Measurements from ENCODE around the gene HLF. TPM values are rescaled to one million over a fixed set of nuclear protein-coding genes. Genes with fewer than 3 reads are reported as not detected.

Gene HLF
- total and polyA plus RNA-seq, 2 of the 4 experiments (the other 2 are of a cell fraction), result 0.18 TPM; not detected in 1

DNA sequence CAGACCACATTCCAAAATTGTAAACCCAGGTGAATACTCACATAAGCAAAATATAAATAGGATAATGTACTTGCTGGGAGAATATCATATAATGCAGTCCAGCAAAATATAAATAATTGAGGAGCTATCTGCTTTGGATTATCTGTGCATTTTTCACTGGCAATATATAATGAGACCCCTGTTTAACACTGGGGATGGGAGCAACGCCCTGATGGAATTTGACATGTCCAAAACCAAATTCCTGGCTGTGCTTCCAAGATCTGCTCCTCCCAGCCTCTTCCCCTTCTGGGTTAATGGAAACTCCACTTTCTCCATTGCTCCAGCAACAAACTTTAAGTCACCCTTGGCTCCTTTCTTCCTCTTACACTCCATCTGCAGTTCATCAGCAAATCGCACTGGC, 35.5 kb upstream of the HLF start:
- DNase-seq (no peak), ATAC-seq (ENCODE audit: low read depth) (no peak)
- no peaks in the 10 kb centered on the region for H3K9me3 ChIP-seq (ENCODE audit: control insufficient read depth, insufficient read depth, low read length)
- 0% methylated on average over 1 of the region's 2 CpGs; no CpG with 5 or more reads in 1 of the 2 experiments for WGBS, 2 experiments (ENCODE audit: extremely low coverage in 2 of 2, insufficient read length in 1 of 2)
- dilution Hi-C loops (cut with HindIII; ENCODE audit: low sequenced_read_pairs, unreplicated experiment), result no loop called here
- no peak overlapping the region for H2AFZ ChIP-seq (replicated peaks; ENCODE audit: low read length, poor library complexity)
- no peak overlapping the region for H2BK15ac ChIP-seq (ENCODE audit: low read depth, low read length)
- no peaks in the 10 kb centered on the region for H3K36me3 ChIP-seq (ENCODE audit: control insufficient read depth, insufficient read depth, low read length)
- H3K23ac ChIP-seq (ENCODE audit: low read depth, low read length), result no peak overlapping the region
- H4K91ac ChIP-seq (ENCODE audit: insufficient read depth, low read depth, low read length), result no peak overlapping the region
- no peak overlapping the region for H3K27ac ChIP-seq (ENCODE audit: insufficient read depth, low read length)
- in situ Hi-C loops (cut with MboI; ENCODE audit: low sequenced_read_pairs), result no loop called here
- no peak overlapping the region for H2BK120ac ChIP-seq (ENCODE audit: low read depth, low read length)
- no peak overlapping the region for H4K8ac ChIP-seq (ENCODE audit: low read depth in 2 of 2, low read length in 2 of 2)
- CTCF ChIA-PET, result no interaction called here
- H3K9me1 ChIP-seq (ENCODE audit: insufficient read depth, low read length), result no peaks in the 10 kb centered on the region
- no peak overlapping the region for H3K4ac ChIP-seq (ENCODE audit: low read depth, low read length)
- intact Hi-C loops (cut with micrococcal nuclease), result no loop called here
- no peak overlapping the region for H2BK20ac ChIP-seq (ENCODE audit: low read depth, low read length)
- H4K20me1 ChIP-seq (ENCODE audit: insufficient read depth, low read length), result no peaks in the 10 kb centered on the region
- no peaks in the 10 kb centered on the region for H3K4me1 ChIP-seq (ENCODE audit: control insufficient read depth, insufficient read depth, low read length)
- no peak overlapping the region for H3K56ac ChIP-seq (ENCODE audit: extremely low read depth, insufficient read depth, low read length)
- H3K9ac ChIP-seq (ENCODE audit: low read depth, low read length), result no peak overlapping the region
- H3K4me2 ChIP-seq (ENCODE audit: low read depth, low read length), result no peak overlapping the region
- no TSS peak for BruUV-seq (replicated peaks)
- no peak overlapping the region for H2BK5ac ChIP-seq (ENCODE audit: low read depth, low read length, poor library complexity, severe bottlenecking)
- H3K27me3 ChIP-seq (ENCODE audit: control insufficient read depth, insufficient read depth, low read length), result peaks cover 3% of the 10 kb centered on the region; the same call in 1 of the 2 replicates
- no peak overlapping the region for H2AK5ac ChIP-seq (ENCODE audit: low read depth, low read length)
- H4K5ac ChIP-seq (ENCODE audit: low read depth, low read length), result no peak overlapping the region
- no peaks in the 10 kb centered on the region for H3K79me1 ChIP-seq (ENCODE audit: low read depth in 1 of 2, low read length in 2 of 2)
- no peak overlapping the region for H3K18ac ChIP-seq (ENCODE audit: low read depth, low read length)
- no peak overlapping the region for H3K4me3 ChIP-seq (ENCODE audit: insufficient read depth, low read depth, low read length)
- no peak overlapping the region for H3K14ac ChIP-seq (replicated peaks; ENCODE audit: low read depth, low read length)
- TF ChIP-seq, protein P1, sequence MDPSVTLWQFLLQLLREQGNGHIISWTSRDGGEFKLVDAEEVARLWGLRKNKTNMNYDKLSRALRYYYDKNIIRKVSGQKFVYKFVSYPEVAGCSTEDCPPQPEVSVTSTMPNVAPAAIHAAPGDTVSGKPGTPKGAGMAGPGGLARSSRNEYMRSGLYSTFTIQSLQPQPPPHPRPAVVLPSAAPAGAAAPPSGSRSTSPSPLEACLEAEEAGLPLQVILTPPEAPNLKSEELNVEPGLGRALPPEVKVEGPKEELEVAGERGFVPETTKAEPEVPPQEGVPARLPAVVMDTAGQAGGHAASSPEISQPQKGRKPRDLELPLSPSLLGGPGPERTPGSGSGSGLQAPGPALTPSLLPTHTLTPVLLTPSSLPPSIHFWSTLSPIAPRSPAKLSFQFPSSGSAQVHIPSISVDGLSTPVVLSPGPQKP (IDR thresholded peaks at IDR 0.05; ENCODE audit: borderline replicate concordance, low read depth, low read length), result no peak
- TF ChIP-seq BHLHE40 (IDR thresholded peaks at IDR 0.05; ENCODE audit: low read depth, low read length) (no peak), CHD1 (IDR thresholded peaks at IDR 0.05; ENCODE audit: low read depth, low read length) (no peak), POLR2A (IDR thresholded peaks at IDR 0.05; ENCODE audit: low read depth, low read length) (no peak), RFX5 (IDR thresholded peaks at IDR 0.05; ENCODE audit: low read depth, low read length) (no peak), MXI1 (IDR thresholded peaks at IDR 0.05; ENCODE audit: borderline replicate concordance, low read depth, low read length) (no peak), MAFK (IDR thresholded peaks at IDR 0.05; ENCODE audit: low read depth, low read length) (no peak), FOS (IDR thresholded peaks at IDR 0.05; ENCODE audit: low read depth, low read length) (no peak), RCOR1 (IDR thresholded peaks at IDR 0.05; ENCODE audit: insufficient replicate concordance, low read length) (no peak), MAZ (IDR thresholded peaks at IDR 0.05; ENCODE audit: borderline replicate concordance, low read depth, low read length) (no peak), SMC3 (IDR thresholded peaks at IDR 0.05; ENCODE audit: low read depth, low read length) (no peak), CEBPB (IDR thresholded peaks at IDR 0.05; ENCODE audit: low read depth, low read length) (no peak)
- TF ChIP-seq, protein P2, sequence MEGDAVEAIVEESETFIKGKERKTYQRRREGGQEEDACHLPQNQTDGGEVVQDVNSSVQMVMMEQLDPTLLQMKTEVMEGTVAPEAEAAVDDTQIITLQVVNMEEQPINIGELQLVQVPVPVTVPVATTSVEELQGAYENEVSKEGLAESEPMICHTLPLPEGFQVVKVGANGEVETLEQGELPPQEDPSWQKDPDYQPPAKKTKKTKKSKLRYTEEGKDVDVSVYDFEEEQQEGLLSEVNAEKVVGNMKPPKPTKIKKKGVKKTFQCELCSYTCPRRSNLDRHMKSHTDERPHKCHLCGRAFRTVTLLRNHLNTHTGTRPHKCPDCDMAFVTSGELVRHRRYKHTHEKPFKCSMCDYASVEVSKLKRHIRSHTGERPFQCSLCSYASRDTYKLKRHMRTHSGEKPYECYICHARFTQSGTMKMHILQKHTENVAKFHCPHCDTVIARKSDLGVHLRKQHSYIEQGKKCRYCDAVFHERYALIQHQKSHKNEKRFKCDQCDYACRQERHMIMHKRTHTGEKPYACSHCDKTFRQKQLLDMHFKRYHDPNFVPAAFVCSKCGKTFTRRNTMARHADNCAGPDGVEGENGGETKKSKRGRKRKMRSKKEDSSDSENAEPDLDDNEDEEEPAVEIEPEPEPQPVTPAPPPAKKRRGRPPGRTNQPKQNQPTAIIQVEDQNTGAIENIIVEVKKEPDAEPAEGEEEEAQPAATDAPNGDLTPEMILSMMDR (conservative IDR thresholded peaks at IDR 0.05; ENCODE audit: low read depth, low read length), result no peak
- TF ChIP-seq, protein P3, sequence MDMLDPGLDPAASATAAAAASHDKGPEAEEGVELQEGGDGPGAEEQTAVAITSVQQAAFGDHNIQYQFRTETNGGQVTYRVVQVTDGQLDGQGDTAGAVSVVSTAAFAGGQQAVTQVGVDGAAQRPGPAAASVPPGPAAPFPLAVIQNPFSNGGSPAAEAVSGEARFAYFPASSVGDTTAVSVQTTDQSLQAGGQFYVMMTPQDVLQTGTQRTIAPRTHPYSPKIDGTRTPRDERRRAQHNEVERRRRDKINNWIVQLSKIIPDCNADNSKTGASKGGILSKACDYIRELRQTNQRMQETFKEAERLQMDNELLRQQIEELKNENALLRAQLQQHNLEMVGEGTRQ (IDR thresholded peaks at IDR 0.05; ENCODE audit: low read depth, low read length), result no peak
- POLR2A ChIA-PET (ENCODE audit: unreplicated experiment), result no interaction called here
- H2AK9ac ChIP-seq (replicated peaks; ENCODE audit: low read depth, low read length, poor library complexity), result no peak overlapping the region

Data from IMR-90 (cell line).